OCI-LY7 (cell line): ENCODE measurements around the gene XDH. TPM values are rescaled to one million over a fixed set of nuclear protein-coding genes. Genes with fewer than 3 reads are reported as not detected.

Experiments used
- BruUV-seq: library from RNA; stranded (reverse); fragments of 400-500 nt; replicated peaks from 2 replicates; lab custom pipeline; 2021; lab: Mats Ljungman, UMichigan
- CTCF ChIA-PET: fragments of 300-600 bp; sonication (Branson Sonifier 250); formaldehyde crosslinking; loops from one replicate; lab custom pipeline; 2022; ENCODE audit warnings: antibody characterized with exemption; ENCODE audit not compliant: unreplicated experiment; lab: Charles Lee
- POLR2A ChIA-PET: fragments of 300-600 bp; sonication (Branson Sonifier 250); formaldehyde crosslinking; loops from one replicate; lab custom pipeline; 2022; ENCODE audit warnings: antibody characterized with exemption; lab: Charles Lee
- DNase-seq: peaks from one replicate; pipeline ENCODE4 v3.0.0-alpha.2; 2015; ENCODE audit warnings: low spot score
- H2AFZ ChIP-seq: fragments of 200-600 bp; sonication (generic), shearing (Covaris generic); 2 replicates; pipeline ENCODE4 v1.6.1; 2014; ENCODE audit warnings: mild to moderate bottlenecking, antibody characterized with exemption, low read length, moderate library complexity
- H3K27ac ChIP-seq: fragments of 200-600 bp; sonication (generic); 2 replicates; pipeline ENCODE4 v1.5.1; 2014; ENCODE audit warnings: mixed run types, low read depth, mild to moderate bottlenecking, moderate library complexity, low read length, inconsistent platforms; ENCODE audit not compliant: poor library complexity, severe bottlenecking
- H3K36me3 ChIP-seq: fragments of 200-600 bp; sonication (generic); 2 replicates; pipeline ENCODE4 v1.6.1; 2014; ENCODE audit warnings: mild to moderate bottlenecking, antibody characterized with exemption, low read length, moderate library complexity, mixed read lengths; ENCODE audit not compliant: insufficient read depth
- H3K4me1 ChIP-seq: fragments of 200-600 bp; sonication (generic); 2 replicates; pipeline ENCODE4 v1.5.1; 2014; ENCODE audit warnings: mild to moderate bottlenecking, low read length; ENCODE audit not compliant: insufficient read depth, poor library complexity, severe bottlenecking
- H3K4me2 ChIP-seq: fragments of 200-600 bp; sonication (generic); 2 replicates; pipeline ENCODE4 v1.6.1; 2014; ENCODE audit warnings: mild to moderate bottlenecking, low read length
- H3K4me3 ChIP-seq: fragments of 200-600 bp; sonication (generic); 2 replicates; pipeline ENCODE4 v1.5.1; 2014; ENCODE audit warnings: mild to moderate bottlenecking, low read depth, low read length; ENCODE audit not compliant: poor library complexity, severe bottlenecking
- H3K79me2 ChIP-seq: fragments of 200-600 bp; sonication (generic); 2 replicates; pipeline ENCODE4 v1.6.1; 2016; ENCODE audit warnings: low read depth, mild to moderate bottlenecking, low read length, moderate library complexity, mixed read lengths; ENCODE audit not compliant: insufficient read depth
- H3K9me2 ChIP-seq: fragments of 200-600 bp; sonication (generic); 2 replicates; pipeline ENCODE4 v1.6.1; 2016; ENCODE audit warnings: mild to moderate bottlenecking, low read length, mixed read lengths; ENCODE audit not compliant: insufficient read depth
- H3K9me3 ChIP-seq: fragments of 200-600 bp; sonication (generic); 2 replicates; pipeline ENCODE4 v1.6.1; 2014; ENCODE audit warnings: mild to moderate bottlenecking, mixed run types, low read length, mixed read lengths
- H4K20me1 ChIP-seq: fragments of 200-600 bp; sonication (generic); 2 replicates; pipeline ENCODE4 v1.6.1; 2014; ENCODE audit warnings: mild to moderate bottlenecking, antibody characterized with exemption, low read length, moderate library complexity, mixed read lengths; ENCODE audit not compliant: insufficient read depth
- EZH2phosphoT487 ChIP-seq: fragments of 200-600 bp; sonication (generic); IDR thresholded peaks from 2 replicates; pipeline ENCODE4 v1.6.1; 2018; ENCODE audit warnings: low read depth, borderline replicate concordance, mild to moderate bottlenecking, mixed run types, antibody characterized with exemption, low read length, moderate library complexity, mixed read lengths
- intact Hi-C: fragments of 100-400 bp; cut with micrococcal nuclease; formaldehyde crosslinking; loops from one replicate; pipeline ENCODE4 v1.10.0; 2022; ENCODE audit not compliant: unreplicated experiment
- total RNA-seq, 2 experiments: library from RNA; depleted of rRNA in 1 of 2; stranded (reverse); fragments of >200 nt in 1 of 2; shearing (Covaris generic) in 1 of 2; gene quantifications; 2 replicates each; pipeline ENCODE4 v1.2.3, GENCODE V29; 2014 to 2022
- TF ChIP-seq, protein P1 (sequence below): fragments of 200-600 bp; sonication (generic); conservative IDR thresholded peaks from 2 replicates; pipeline ENCODE4 v1.5.1; 2014; ENCODE audit warnings: mild to moderate bottlenecking, antibody characterized with exemption, low read length, moderate library complexity, mixed read lengths

XDH gene
- total RNA-seq, 2 experiments from 2014 or later, result not detected

DNA sequence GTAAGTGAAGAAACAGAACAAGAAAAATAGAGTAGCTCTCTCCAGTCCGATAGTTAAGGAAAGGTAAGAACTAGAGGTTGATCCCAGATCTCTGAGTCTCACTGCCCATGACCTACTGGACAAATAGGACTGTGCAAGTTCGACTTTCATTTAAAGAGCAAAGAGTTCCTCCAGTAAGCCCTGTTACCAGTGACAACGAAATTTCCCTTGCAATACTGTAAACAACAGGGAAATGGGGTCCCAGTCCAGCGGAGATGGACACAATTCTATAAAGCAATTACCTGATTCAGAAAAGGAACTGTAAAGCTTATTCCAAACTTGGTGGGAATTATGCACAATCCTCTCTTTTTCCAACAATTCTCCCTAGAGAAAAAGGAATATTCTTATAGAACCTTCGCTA is 65.9 kb downstream of the XDH start:
- TF ChIP-seq, protein P1, sequence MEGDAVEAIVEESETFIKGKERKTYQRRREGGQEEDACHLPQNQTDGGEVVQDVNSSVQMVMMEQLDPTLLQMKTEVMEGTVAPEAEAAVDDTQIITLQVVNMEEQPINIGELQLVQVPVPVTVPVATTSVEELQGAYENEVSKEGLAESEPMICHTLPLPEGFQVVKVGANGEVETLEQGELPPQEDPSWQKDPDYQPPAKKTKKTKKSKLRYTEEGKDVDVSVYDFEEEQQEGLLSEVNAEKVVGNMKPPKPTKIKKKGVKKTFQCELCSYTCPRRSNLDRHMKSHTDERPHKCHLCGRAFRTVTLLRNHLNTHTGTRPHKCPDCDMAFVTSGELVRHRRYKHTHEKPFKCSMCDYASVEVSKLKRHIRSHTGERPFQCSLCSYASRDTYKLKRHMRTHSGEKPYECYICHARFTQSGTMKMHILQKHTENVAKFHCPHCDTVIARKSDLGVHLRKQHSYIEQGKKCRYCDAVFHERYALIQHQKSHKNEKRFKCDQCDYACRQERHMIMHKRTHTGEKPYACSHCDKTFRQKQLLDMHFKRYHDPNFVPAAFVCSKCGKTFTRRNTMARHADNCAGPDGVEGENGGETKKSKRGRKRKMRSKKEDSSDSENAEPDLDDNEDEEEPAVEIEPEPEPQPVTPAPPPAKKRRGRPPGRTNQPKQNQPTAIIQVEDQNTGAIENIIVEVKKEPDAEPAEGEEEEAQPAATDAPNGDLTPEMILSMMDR, result no peak
- no peak for TF ChIP-seq EZH2phosphoT487
- BruUV-seq, result no TSS peak
- POLR2A ChIA-PET, result no interaction called here
- no peaks in the 10 kb centered on the region for H3K4me1 ChIP-seq
- no peak overlapping the region for H3K4me3 ChIP-seq
- no peaks in the 10 kb centered on the region for H3K9me3 ChIP-seq
- intact Hi-C loops, result no loop called here
- H4K20me1 ChIP-seq, result no peaks in the 10 kb centered on the region
- H3K36me3 ChIP-seq, result no peaks in the 10 kb centered on the region
- H3K27ac ChIP-seq, result no peak overlapping the region
- no peaks in the 10 kb centered on the region for H3K9me2 ChIP-seq
- H3K79me2 ChIP-seq, result no peaks in the 10 kb centered on the region
- H2AFZ ChIP-seq, result no peak overlapping the region
- CTCF ChIA-PET, result no interaction called here
- no peak for DNase-seq
- H3K4me2 ChIP-seq, result no peak overlapping the region

DNA sequence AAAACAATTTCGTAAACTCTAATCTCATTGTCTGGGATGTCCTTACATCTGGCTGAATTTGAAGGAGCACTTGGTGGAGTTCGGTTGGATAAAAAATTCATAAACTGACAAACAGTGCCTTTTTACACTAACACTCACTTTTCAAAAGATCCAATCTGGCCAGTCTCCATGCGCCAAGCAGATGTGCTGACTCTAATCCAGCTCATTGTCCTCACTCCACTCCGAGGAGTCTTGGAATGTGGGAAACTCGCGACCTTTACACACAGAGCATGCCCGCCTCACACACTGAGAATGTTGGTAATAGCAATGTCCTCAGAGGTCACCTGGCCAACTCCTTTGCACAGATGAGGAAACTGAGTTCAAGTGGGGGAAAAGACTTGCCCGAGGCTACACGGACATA is 66.8 kb downstream of the XDH start:
- Histone ChIP-seq H4K20me1 (no peaks in the 10 kb centered on the region), H3K4me1 (no peaks in the 10 kb centered on the region), H3K4me3 (no peak overlapping the region), H3K79me2 (no peaks in the 10 kb centered on the region), H3K4me2 (no peak overlapping the region), H3K9me3 (no peaks in the 10 kb centered on the region), H3K36me3 (no peaks in the 10 kb centered on the region), H3K9me2 (no peaks in the 10 kb centered on the region), H2AFZ (no peak overlapping the region), H3K27ac (no peak overlapping the region)
- POLR2A ChIA-PET, result no interaction called here
- DNase-seq, result no peak
- no TSS peak for BruUV-seq
- CTCF ChIA-PET, result no interaction called here
- TF ChIP-seq, protein P1, result no peak
- no peak for TF ChIP-seq EZH2phosphoT487
- intact Hi-C loops, result no loop called here

DNA sequence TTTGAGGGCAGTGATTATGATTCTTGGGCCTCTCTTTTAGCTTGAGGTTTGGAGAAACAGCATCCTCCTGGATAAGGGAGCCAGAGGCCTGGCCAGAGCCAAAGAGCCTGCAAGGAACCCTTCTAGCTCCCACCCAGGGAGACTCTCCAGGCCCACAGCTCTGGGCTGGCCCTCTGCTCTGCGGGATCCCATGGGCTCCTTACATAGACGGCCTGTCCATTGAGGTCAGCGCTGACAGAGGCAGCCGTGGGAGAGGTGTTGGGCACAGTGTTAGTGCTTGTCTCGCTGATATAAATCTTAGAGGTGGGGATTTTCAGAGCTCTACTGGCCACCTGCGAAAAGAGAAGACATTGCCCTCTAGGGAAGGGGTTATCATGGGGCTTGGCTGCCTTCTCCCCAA is 67.2 kb downstream of the XDH start:
- Histone ChIP-seq H3K4me1 (no peaks in the 10 kb centered on the region), H3K9me3 (no peaks in the 10 kb centered on the region), H2AFZ (no peak overlapping the region), H3K36me3 (no peaks in the 10 kb centered on the region), H3K4me2 (no peak overlapping the region), H3K9me2 (no peaks in the 10 kb centered on the region), H3K4me3 (no peak overlapping the region), H4K20me1 (no peaks in the 10 kb centered on the region), H3K27ac (no peak overlapping the region), H3K79me2 (no peaks in the 10 kb centered on the region)
- no TSS peak for BruUV-seq
- DNase-seq, result no peak
- intact Hi-C loops, result no loop called here
- TF ChIP-seq, protein P1, result no peak
- no peak for TF ChIP-seq EZH2phosphoT487
- ChIA-PET POLR2A (no interaction called here), CTCF (no interaction called here)
